Stimulated activated naive CD8-positive, alpha-beta T cell treated with anti-CD3 and anti-CD28 coated beads, Interleukin-15, Interleukin-2, amounts not matched to agents 100 U/mL and 50 U/mL, for 24 hours (primary cell): ENCODE measurements around the gene CHCHD4.

Experiments used
- ATAC-seq: fragments of 150-1000 bp; cut with Tn5 transposase; one replicate; pipeline ENCODE4 v1.10.0; 2021
- DNase-seq: peaks from one replicate; pipeline ENCODE4 v3.0.0; 2021

The CHCHD4 gene

DNA sequence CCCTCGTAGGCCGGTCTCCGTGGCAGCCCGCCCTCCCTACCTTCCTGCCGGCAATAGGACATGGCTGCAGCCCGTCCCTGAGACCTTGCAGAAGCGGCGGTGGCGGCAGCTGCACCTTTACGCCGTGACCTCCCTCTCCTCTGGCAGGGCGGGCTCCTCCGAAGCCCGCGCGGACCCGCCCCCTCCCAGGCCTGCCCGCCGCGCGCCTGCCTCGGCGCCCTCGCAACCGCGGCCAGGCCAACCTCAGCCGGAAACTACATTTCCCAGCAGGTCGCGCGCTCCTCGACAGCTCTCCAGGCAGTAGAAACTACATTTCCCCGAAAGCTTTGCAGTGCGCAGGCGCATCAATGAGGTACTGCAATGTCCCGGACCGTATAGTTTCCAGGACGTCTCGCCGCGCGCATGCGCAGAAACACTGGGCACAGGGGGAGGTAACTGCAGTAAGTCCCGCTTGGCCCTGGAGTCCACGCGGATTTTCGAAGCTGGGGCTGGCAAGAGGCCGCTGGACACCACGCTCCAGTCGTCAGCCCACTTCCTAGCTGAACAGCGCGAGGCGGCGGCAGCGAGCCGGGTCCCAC, at the start of gene CHCHD4, which contains the start of gene TMEM43:
CHCHD4 (minus strand) TSS at position 256 of the 578 bp plus-strand sequence; CDS start at position 62, 194 bp downstream.
TMEM43 (plus strand) TSS at position 438 of the 578 bp plus-strand sequence. CDS start 142 bp downstream, outside the sequence.
- DNase-seq (peak; percentile 98), ATAC-seq (peak; percentile 90)

DNA sequence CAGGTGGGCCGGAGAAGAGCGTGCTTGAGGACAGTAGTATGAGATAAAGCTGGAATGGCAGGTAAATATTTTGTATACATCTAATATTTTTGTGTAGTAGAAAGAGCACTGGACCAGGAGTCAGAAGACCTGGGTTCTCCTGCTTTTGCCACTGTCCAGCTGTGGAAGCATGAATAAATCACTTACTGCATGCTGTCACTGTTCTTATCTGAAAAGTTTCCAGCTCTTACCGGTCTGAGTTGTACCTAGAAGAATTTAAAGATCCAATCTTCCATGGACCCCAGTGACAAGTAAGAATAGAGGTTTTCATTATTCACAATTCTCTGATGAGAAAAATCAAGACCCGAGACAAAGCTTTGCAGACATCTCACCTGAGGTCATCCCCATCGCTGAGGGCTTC, 47.8 kb upstream of the CHCHD4 start:
- no peak for ATAC-seq

DNA sequence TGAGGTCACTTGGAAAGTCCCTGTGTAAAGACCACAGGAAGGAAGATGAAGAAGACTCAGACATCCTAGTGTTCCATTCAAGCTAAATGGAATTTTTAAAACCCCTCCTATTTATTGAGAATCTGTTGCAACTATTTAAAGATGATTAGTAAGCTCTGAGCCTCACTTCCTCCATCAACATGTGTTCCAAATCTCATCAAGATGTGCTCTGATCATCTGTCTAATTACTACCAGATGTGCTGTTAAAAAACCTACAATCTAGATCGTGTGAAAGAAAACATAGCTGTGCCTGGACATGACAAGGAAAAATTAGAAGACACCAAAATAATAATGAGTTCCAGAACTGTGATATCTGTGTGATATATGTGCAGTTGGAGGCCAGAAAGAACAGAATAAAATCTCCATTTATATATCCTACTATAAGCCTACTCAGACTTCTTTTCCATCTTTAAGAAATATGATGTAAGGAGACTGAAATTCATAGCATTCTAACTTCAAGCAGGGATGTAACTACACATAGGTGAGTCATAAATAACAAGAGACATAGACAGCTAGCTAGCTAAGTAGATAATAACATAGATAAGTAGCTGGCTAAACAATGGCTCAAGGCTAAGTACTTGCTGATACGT, 46.0 kb upstream of the CHCHD4 start:
- no peak for ATAC-seq
- no peak for DNase-seq

More for the DNA sequence above, 47.8 kb upstream of the CHCHD4 start:
- no peak for DNase-seq

DNA sequence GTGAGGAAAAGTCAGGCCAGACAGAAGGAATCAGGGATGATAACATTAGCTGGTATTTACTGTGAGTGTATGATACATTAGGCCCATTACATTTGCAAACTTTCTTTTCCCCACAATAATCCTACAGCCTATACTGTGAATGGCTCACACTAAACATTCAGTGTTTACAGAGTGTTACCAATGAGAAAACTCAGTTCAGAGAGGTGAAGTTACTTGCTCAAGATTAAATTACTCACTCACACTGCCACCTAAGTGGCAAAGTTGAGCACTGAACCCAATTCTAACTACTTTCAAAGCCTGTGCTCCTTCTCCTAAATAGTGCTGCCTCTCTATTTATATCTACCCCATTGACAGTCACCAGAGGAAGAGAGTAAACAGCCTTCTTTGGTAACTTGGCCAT, 45.2 kb upstream of the CHCHD4 start:
- DNase-seq (no peak), ATAC-seq (no peak)

DNA sequence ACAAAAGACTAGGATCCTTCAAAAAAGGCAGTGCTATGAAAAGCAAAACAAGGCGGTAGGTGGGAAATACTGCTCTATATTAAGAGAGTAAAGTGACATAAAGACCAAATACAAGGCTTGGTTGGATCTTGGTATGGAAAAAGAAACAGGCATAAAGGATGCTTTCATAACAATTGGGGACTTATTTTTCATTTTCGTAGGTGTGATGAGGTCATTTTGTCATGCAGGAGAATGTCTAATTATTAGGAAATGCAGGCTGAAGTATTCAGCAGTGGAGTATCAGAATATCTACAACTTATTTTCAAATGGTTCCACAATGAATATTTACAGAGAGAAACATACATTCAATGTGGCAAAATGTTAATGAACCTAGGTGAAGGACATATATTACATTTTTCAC, 44.8 kb upstream of the CHCHD4 start:
- ATAC-seq, result no peak
- DNase-seq, result no peak

DNA sequence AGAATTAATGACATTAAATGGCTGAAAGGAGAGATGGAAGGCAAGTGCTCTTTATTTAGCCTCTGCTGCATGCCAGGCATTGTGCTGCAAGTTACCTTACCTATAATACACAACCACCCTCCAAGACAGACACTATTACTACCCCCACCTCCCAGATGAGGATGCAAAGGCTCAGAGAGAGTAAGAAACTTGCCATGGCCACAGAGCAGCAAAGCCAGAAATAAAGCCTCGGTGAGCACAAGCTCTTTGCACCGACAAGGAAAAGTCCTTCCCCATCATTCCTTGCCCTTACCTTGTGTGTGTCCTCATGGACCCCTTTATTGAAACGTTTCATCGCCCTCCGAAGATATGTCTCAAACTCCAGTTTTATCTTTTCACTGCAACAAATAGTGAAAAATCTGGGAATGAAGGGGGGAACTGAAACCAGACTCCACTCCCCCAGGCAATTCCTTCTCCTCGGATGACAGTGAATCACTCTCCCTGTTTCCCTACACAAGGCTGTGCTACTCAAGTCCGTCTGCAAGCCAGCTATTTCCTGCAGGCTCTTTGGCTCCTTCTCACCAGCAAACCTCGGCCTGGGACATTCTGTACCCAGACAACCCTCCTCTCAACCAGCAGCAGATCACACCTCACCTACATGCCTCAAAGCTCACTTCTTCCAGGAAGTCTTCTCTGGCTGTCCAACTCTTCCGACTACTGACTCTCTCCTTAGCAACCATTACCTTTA, 42.4 kb upstream of the CHCHD4 start:
- ATAC-seq (no peak), DNase-seq (no peak)

DNA sequence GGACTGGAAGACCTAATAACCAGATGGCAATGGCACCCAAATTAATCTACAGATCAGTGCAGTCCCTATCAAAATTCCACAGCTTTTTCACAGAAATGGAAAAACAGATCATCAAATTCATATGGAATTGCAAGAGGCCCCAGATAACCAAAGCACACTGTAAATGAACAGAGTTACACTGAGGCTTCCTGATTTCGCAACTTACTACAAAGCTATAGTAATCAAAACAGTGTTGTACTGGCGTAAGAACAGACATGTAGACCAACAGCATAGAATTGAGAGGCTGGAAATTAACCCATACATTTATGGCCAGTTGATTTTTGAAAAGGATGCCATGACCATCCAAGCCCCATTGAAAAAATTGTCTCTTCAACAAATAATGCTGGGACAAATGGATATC, 37.5 kb upstream of the CHCHD4 start:
- ATAC-seq (no peak), DNase-seq (no peak)

DNA sequence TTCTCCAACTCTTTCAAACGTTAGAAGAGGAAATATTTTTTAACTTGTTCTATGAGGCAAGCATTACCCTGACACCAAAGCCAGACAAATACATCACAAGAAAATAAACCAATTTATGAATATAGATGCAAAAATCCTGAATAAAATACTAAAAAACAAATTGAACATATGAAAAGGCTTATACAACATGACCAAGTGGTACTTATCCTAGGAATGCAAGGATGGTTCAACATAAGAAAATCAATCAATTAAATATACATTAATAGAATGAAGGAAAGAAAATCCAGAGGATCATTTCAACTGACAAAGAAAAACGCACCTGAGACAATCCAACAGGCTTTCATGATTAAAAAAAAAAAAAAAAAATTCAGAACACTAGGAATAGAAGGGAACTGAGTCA, 36.6 kb upstream of the CHCHD4 start:
- ATAC-seq (no peak), DNase-seq (no peak)

DNA sequence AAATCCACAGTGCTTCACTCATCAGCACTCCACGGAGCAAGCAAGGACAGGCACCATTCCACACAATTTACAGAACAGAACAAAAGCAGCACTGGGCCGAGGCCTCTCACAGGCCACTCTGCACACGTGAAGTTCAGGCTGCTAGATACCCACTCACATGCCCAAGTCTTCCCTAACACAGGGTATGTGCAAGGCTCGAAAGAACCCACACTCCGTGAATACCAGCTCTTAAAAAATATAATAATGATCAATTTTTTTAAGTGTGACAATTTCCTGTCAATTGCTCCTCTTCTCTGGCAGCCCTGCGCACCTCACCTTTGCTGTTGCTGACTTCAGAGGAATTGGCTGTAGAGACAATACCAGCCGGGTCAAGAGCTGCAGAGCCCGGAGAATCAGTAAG, 34.8 kb upstream of the CHCHD4 start:
- no peak for ATAC-seq
- no peak for DNase-seq

DNA sequence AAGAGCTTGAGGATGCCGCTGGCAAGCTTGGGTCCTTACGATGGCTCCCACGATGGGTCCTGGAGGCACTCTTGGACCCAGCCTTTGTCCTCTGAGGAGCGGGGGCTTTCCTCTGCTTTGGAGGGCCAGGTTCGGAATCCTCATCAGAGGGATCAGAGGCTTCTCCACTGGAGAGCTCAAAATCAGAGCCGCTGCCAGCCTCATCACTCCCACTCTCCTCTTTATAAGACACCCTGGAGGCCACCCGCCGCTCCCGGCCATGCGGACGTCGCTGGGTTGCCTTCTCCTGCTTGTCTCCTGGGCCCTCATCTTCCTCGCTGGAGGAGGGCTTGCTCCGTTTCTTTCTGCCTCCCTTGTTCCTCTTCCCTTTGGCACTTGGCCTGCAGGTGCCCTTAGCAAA, 33.7 kb upstream of the CHCHD4 start:
- DNase-seq (no peak), ATAC-seq (no peak)

DNA sequence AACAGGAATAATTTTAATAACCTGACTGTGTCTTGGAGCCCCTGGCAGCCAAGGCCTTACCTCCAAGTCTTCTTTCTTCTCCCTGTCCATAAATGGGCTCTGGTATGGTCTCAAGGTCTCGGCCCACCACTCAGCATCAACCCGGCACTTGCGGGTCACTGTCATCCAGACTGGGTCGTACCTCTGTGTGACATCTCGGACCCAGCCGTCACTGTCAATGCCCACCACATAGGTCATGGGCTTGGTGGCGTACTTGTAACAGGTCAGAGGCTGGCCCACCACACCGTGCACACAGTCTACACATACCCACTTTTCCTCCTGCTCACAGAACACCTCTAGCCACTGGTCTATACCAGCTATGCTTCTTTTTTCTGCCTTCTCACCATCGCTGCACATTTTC, 33.3 kb upstream of the CHCHD4 start:
- ATAC-seq (peak; percentile 32), DNase-seq (no peak)

DNA sequence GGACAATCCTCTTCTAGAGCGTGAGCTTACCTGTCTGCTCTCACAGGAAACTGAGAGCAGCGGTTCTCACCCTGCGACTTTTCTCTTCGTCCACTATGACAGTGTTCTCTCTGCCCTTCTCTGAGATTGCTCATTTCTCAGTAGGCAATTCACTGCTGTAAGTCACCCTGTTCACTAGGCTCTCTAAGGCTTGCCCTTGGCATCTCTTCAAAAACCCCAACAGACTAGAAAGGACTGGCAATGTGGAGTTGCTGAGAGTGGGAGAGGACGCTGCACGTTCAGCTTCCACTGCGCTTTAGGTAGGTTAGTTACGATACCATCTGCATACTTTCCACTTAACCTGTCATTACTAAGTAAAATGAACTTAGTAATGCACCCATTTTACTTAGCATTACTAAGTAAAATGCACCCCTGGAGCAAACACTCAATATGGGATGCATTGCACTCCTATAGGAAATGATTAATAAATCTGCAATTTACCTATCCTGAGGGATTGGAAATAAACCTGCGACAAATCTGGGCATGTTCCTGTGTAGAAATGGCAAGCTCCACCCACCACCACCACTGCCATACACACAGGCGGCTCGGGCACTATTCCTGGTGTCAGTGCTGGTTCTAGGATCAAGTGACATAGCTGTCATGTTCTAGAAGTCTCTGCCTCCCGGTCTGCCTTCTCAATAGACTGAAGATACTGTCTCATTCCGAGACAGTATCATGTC, 32.3 kb upstream of the CHCHD4 start:
- ATAC-seq (no peak), DNase-seq (no peak)

DNA sequence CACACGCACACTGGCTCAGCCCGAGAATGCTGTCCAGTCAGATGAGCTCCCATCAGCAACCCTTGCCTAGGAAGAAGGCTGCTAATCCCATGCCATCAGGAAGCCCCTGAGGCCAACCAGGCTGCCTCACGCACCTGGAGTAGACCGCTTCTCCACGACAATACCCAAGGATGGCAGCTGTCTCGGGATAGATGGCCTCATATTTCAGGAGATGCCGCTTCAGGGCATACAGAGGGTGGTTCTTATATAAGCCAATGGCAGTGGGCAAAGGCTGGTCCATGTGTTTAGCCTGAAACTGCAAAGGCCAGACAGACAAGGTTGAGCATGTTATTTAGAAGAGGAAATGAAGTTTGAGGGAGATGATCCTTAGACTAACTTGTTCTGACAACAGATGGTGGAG, 31.5 kb upstream of the CHCHD4 start:
- ATAC-seq (no peak), DNase-seq (no peak)

DNA sequence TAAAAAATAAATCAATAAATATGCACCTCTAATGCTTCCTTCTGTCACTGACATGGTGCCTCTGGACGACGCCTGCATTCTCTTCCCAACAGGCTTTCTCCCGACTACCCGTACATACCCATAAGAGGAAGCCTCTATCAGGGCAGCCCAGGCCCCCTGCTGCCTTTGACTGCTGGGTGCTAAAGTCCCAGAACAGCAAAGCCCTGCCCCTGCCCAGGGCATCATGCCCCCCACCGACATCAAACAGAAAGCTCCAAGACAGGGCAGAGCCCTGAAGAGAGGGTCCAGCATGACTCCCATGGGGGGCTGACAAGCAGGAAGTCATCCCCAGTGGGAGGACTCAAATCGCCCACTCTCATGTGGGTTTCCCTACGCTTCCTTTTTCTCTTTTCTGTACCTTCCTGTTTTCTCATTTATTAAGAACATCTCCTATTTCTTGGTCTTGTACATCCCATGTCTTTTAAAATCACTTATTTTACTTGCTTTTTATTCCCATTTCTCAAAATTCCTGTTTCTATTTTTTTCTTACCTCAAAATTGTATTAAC, 30.3 kb upstream of the CHCHD4 start:
- no peak for DNase-seq
- no peak for ATAC-seq

DNA sequence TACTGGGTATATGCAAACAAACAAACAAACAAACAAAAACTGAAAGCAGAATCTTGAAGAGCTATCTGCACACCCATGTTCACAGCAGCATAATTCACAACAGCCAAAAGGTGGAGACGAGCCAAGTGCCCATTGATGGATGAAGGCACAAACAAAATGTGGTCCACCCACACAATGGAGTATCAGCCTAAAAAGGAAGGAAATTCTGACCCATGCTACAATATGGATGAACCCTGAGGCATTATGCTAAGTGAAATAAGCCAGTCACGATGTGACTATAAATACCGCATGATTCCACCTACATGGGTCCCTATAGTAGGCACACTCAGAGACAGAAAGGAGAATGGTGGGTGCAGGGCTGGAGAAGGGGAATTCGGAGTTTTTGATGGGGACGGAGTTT, 29.6 kb upstream of the CHCHD4 start:
- DNase-seq, result no peak

DNA sequence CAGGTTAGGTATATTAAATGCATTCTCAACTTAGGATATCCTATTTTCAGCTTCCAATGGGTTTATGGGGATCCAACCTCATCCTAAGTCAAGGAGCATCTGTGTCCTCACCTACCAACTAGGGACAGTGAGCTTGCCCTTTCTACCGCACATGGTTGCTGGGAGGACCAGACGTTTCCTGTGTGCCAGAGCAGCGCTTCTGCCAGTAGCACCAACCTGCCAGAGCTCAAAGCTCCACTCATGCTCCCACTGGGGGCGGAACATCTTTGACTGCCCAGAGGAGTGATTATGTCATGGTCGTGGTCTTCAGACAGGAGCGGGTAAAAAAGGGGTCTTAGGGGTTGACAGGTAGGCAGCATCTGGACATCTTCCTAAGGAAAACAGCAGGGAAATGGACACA, 29.0 kb upstream of the CHCHD4 start:
- ATAC-seq (no peak), DNase-seq (no peak)

More for the DNA sequence above, 29.6 kb upstream of the CHCHD4 start:
- no peak for ATAC-seq

DNA sequence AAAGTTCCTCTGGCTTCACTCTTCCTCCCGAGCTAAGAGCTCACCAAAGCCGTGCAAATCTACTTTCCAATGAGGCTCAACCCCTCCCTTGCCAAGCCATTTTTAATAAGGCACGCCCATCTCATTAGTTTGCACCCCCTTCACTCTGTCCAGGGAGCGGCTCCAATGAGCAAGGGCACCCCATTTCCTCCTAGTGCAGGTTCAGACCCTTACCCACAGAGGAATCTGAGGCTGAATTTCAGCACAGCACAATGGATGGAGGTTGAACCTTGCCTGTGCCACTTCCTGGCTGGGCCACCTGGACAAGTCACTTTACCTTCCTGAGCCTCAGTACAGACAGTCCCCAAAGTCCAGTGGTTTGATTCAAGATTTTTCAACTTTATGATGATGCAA, 28.3 kb upstream of the CHCHD4 start:
- DNase-seq, result no peak
- ATAC-seq, result no peak

DNA sequence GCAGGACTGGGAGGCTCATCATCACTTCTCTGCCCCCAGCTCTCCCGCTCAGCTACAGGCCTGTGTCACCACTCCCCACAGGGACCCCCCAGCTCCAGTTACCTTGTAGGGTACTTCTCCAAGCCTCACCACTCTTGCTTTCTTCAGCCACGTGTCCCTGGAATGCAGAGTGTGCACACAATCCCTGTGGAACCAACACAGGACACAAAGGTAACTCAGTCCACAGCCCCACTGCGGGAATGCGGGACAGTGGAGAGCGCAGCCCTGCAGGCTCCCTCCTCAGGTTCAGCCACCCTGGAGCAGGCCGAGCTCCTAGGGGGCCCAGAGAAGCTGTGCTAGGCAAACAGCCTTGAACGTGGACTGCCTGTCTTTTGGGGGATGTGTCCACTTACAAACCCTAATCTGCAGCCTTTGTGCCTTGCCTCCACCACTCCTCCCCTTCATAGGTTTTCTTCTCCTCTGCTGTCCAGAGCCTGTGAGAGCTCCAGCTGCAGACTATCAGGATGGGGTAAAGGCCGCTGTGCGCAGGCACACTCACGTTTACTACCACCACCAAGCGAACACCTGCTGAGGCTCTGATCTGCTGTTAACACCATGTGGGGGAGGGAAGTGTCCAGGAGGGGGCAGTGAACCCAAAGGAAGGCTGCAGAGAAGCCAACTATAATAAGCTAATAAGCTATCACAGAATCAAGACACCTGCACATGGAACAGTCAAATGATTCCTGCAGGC, 27.7 kb upstream of the CHCHD4 start:
- no peak for ATAC-seq
- no peak for DNase-seq

DNA sequence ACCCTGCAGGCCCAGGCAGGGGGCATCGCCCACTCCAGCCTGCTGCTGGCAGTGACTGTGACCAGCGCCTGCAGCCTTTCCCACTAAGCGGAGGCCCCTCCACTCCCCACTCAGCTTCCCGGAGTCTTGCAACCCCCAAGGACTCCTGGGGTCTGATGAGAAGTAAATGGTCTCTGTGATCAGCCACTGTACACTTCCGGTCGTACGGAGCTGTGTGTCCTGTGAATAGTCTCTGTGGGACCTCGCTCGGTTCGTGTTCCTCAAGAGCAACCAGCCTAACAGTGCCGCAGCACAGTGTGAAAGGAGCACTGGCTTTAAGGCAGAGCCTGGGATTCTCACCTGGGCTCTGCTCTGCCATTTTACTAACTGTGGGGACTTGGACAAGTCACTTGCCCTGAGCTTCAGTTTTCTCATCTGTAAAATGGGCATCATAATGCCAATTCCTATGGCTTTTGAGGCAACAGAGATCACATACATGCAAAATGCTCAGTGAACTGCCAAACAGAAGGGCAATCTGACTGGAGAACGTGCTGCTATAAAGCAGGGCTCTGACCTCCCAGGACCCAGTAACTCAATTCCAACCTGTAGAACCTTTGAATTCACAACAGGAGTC, 26.9 kb upstream of the CHCHD4 start:
- DNase-seq, result no peak
- no peak for ATAC-seq

DNA sequence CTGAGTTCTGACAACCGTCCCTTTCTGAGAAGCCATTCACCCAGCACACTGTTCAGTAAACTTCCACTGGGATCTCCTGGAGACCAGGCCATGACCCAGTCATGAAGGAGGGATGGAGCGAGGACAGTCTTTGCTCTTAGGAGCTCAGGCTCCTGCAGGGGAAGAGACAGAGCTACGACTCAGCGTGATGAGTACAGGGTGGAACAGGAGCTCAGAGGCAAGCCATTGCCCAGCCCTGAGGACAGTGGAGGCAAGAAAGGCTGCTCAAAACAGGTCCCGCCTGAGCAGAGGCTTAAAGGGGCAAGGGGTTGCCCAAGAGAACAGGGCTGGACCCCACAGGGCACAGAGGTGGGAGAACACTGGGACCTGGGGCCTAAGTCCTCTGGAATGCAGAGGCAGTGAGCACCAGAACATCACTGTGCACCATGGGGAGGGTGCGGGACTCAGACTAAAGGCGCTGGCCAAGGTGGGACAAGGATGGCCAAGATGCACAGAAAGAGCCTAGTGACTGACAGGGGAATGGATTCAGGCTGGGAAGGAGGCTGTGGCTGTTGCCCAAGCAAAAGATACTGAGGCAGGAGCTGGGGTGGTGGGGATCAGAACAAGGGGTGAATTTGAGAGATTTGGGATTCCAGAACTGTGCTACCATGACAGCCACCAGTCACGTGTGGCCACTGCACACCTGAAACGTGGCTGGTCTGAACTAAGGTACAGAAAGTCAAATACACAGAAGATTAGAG, 26.0 kb upstream of the CHCHD4 start:
- ATAC-seq (no peak), DNase-seq (no peak)

DNA sequence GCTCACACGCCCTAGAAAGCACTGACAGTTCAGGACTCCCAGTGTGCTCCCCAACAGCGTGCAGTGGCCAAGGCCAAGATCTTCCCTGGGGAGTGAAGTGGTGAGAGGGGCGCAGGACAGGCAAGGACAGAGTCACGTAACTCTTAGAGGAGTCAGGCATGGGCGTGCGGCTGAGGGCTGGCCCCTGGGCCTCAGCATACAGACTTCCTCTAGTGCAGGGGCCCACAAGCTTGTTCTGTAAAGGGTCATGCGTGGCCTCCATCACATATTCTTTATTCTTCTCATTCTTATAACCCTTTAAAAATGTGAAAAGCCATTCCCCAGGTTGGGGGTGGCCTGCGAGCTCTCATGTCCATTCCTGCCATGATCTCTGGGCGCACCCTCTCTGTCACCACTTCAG, 25.4 kb upstream of the CHCHD4 start:
- DNase-seq (no peak), ATAC-seq (no peak)
